Memory B cell (primary cell): ENCODE data around the gene CASP10.
A peak's percentile ranks its signal among the peaks of the same experiment; 100 is the strongest.

Experiments used
- ATAC-seq: fragments of 150-1000 bp; cut with Tn5 transposase; 2 replicates; pipeline ENCODE4 v1.10.0; 2021; ENCODE audit warnings: low read depth, mild to moderate bottlenecking, moderate library complexity
- DNase-seq, 2 donors: peaks; one replicate each; pipeline ENCODE4 v3.0.0; 2022; ENCODE audit warnings: low spot score in 2 of 2
- H3K27ac Mint-ChIP-seq: one replicate; pipeline ENCODE4 v1.8.0; 2022; ENCODE audit warnings: mild to moderate bottlenecking, moderate library complexity, mixed read lengths
- H3K27me3 Mint-ChIP-seq: one replicate; pipeline ENCODE4 v1.8.0; 2022; ENCODE audit warnings: mixed read lengths
- H3K36me3 Mint-ChIP-seq: one replicate; pipeline ENCODE4 v1.8.0; 2022; ENCODE audit warnings: mild to moderate bottlenecking, mixed read lengths
- H3K4me1 Mint-ChIP-seq: one replicate; pipeline ENCODE4 v1.8.0; 2022; ENCODE audit warnings: mixed read lengths
- H3K4me3 Mint-ChIP-seq: one replicate; pipeline ENCODE4 v1.8.0; 2022; ENCODE audit warnings: mild to moderate bottlenecking, moderate library complexity, mixed read lengths
- H3K9me3 Mint-ChIP-seq: one replicate; pipeline ENCODE4 v1.8.0; 2022; ENCODE audit warnings: mixed read lengths

The CASP10 gene

DNA sequence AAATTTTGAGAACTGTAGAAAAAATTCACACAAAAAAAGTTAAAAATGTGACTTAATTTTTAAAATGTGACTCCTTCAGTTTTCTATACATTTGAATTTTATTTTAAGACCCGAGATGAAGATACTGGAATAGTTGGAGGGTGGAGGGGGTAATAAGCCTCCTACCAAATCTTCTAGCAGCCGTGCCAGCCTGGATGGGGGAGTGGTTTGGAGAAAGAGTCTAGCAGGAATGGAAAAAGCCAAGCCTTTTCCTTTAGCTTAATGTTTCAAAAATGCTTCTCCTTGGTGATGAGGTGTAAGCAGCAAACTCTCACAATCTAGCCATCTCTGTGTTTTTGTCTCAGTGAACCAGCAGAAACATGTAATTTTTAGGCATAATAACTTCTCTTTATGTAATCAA lies 92.1 kb downstream of the CASP10 start:
- Mint-ChIP-seq H3K27ac (peak overlapping the region; percentile 41), H3K36me3 (peaks cover 48% of the 10 kb centered on the region), H3K9me3 (no peaks in the 10 kb centered on the region), H3K27me3 (no peaks in the 10 kb centered on the region), H3K4me3 (no peak overlapping the region), H3K4me1 (peaks cover 16% of the 10 kb centered on the region)
- DNase-seq: no peak
- ATAC-seq: no peak

DNA sequence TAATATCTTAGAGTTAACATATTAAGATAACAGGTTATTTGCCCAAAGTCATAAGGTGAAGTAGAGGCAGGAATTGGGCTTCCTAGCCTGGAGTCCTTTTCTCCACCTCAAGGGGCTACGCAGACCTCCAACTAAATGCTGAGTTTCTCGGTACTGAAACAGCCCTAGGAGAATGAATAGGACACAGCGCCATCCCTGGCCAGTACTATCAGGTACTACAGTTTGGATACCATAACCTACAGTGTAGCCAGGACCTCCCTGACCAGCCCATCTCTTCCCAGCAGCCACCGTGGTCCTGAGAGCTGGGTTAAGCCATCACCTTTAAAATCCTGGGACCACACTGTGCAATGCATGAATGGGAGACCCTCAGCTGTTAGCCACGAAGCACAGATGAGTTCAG lies 93.0 kb downstream of the CASP10 start:
- DNase-seq: no peak
- peak overlapping the region; percentile 8 for H3K27ac Mint-ChIP-seq
- H3K4me3 Mint-ChIP-seq: no peak overlapping the region
- H3K27me3 Mint-ChIP-seq: no peaks in the 10 kb centered on the region
- peaks cover 51% of the 10 kb centered on the region for H3K36me3 Mint-ChIP-seq
- H3K4me1 Mint-ChIP-seq: peaks cover 15% of the 10 kb centered on the region
- H3K9me3 Mint-ChIP-seq: no peaks in the 10 kb centered on the region
- no peak for ATAC-seq

DNA sequence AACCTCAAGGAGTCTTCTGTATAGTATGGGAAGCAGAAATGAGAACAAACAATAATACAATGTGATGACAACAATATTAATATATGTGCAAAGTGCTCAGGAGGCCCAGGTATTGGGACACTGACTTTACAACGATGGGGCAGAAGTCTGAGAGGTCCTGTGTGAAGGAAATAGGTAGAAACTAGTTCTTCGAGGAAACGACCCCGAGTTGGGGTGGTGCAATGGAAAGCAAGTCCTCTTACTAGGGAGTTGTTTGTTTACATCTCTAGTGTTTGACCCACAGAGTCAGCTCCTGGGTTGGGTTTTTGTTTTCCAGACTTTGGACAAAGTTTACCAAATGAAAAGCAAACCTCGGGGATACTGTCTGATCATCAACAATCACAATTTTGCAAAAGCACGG lies 93.6 kb downstream of the CASP10 start:
- ATAC-seq (no peak), DNase-seq (no peak)
- Mint-ChIP-seq H3K27ac (peak overlapping the region; percentile 8), H3K4me3 (no peak overlapping the region), H3K4me1 (peaks cover 14% of the 10 kb centered on the region), H3K36me3 (peaks cover 50% of the 10 kb centered on the region), H3K9me3 (no peaks in the 10 kb centered on the region), H3K27me3 (no peaks in the 10 kb centered on the region)
